MCF 10A (cell line): ENCODE measurements around the gene KLF9. TPM values are rescaled to one million over a fixed set of nuclear protein-coding genes. Genes with fewer than 3 reads are reported as not detected.

ENCODE experiments used
- BruUV-seq: library from RNA; stranded (reverse); fragments of 400-500 nt; replicated peaks from 2 replicates; lab custom pipeline; 2021; lab: Mats Ljungman, UMichigan
- CTCF ChIA-PET: fragments of 300-600 bp; sonication (Branson Sonifier 250); formaldehyde crosslinking; extraction: SDS; loops from one replicate; lab custom pipeline; 2021; ENCODE audit warnings: antibody characterized with exemption, inconsistent platforms; lab: Yijun Ruan, JAX
- POLR2A ChIA-PET: fragments of 300-600, 350-650 bp; sonication (Branson Sonifier 250); formaldehyde crosslinking; extraction: SDS; loops from one replicate; lab custom pipeline; 2020; ENCODE audit warnings: antibody characterized with exemption, inconsistent platforms; lab: Yijun Ruan, JAX
- DNase-seq: peaks from one replicate; pipeline ENCODE4 v3.0.0-alpha.2; 2018; ENCODE audit not compliant: unreplicated experiment
- H3K27ac Mint-ChIP-seq: one replicate; pipeline ENCODE4 v1.8.0; 2022; ENCODE audit warnings: mild to moderate bottlenecking, low read depth, mixed read lengths; ENCODE audit not compliant: unreplicated experiment
- H3K27me3 Mint-ChIP-seq: one replicate; pipeline ENCODE4 v1.8.0; 2022; ENCODE audit warnings: mixed read lengths; ENCODE audit not compliant: insufficient read depth, unreplicated experiment
- H3K36me3 Mint-ChIP-seq: one replicate; pipeline ENCODE4 v1.8.0; 2022; ENCODE audit warnings: mild to moderate bottlenecking, moderate library complexity, mixed read lengths; ENCODE audit not compliant: insufficient read depth, unreplicated experiment
- H3K4me1 Mint-ChIP-seq: one replicate; pipeline ENCODE4 v1.8.0; 2022; ENCODE audit warnings: mixed read lengths; ENCODE audit not compliant: insufficient read depth, unreplicated experiment
- H3K4me3 Mint-ChIP-seq: one replicate; pipeline ENCODE4 v1.8.0; 2022; ENCODE audit warnings: mild to moderate bottlenecking, moderate library complexity, mixed read lengths; ENCODE audit not compliant: unreplicated experiment
- H3K9me3 Mint-ChIP-seq: one replicate; pipeline ENCODE4 v1.8.0; 2022; ENCODE audit warnings: mixed read lengths; ENCODE audit not compliant: unreplicated experiment
- CTCF ChIP-seq: fragments of 200-600 bp; IDR thresholded peaks from one replicate; pipeline ENCODE4 v1.8.0; 2022; ENCODE audit warnings: antibody characterized with exemption, mild to moderate bottlenecking; ENCODE audit not compliant: unreplicated experiment
- intact Hi-C: fragments of 100-400 bp; cut with micrococcal nuclease; formaldehyde crosslinking; loops from 2 replicates; pipeline ENCODE4 v1.14.1; 2022
- total RNA-seq: library from RNA; stranded (reverse); gene quantifications from 2 replicates; pipeline ENCODE4 v1.2.3, GENCODE V29; 2022

KLF9 gene
- total RNA-seq, 1 experiment from 2014 or later, result 5.9 TPM

DNA sequence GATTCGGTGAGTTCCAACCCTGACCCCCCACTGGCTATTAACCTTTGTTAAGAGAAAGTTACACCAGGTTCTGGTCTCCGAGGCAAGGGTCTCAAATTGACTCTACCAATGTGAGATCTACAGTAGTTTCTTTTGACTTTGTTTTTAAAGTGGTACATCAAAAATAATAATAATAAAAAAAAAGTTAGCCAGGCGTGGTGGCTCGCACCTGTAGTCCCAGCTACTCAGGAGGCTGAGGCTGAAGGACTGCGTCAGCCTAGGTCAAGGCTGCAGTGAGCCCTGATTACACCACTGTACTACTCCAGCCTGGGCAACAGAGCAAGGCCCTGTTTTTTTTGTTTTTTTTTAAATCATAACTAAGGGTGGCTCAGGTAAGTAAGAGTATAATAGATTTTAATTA, 1.0 kb upstream of the KLF9 start:
- ChIA-PET POLR2A (interaction anchor here (0.6 to 8.9 kb wide), 10 partner anchors 19 to 185 kb away, joined by 3 to 186 read pairs (median 6); partner anchors contain the start of gene SMC5), CTCF (interaction anchor here (0.6 to 1.8 kb wide), 8 partner anchors 36 to 221 kb away, joined by 3 to 12 read pairs (median 3); no protein-coding TSS in a partner anchor)
- no peaks in the 10 kb centered on the region for H3K27me3 Mint-ChIP-seq
- no TSS peak for BruUV-seq
- H3K36me3 Mint-ChIP-seq, result peaks cover 6% of the 10 kb centered on the region
- peaks cover 14% of the 10 kb centered on the region for H3K4me1 Mint-ChIP-seq
- no peak for DNase-seq
- H3K27ac Mint-ChIP-seq, result no peak overlapping the region
- H3K4me3 Mint-ChIP-seq, result no peak overlapping the region
- TF ChIP-seq CTCF, result no peak
- intact Hi-C loops, result loop anchor here (5.0 kb wide), 1 partner anchor 158 kb away; the partner anchor contains the start of gene SMC5
- no peaks in the 10 kb centered on the region for H3K9me3 Mint-ChIP-seq

- TF ChIP-seq CTCF, result no peak
- Mint-ChIP-seq H3K36me3 (peaks cover 6% of the 10 kb centered on the region), H3K27ac (peak overlapping the region; percentile 99), H3K4me3 (peak overlapping the region; percentile 98), H3K9me3 (no peaks in the 10 kb centered on the region), H3K27me3 (no peaks in the 10 kb centered on the region), H3K4me1 (peaks cover 19% of the 10 kb centered on the region)
- intact Hi-C loops, result loop anchor here (5.0 kb wide), 1 partner anchor 158 kb away; the partner anchor contains the start of gene SMC5
- CTCF ChIA-PET, result interaction anchor here (0.6 to 1.8 kb wide), 8 partner anchors 35 to 338 kb away, joined by 3 to 12 read pairs (median 3); no protein-coding TSS in a partner anchor
- DNase-seq, result no peak
- BruUV-seq, result no TSS peak
- POLR2A ChIA-PET, result interaction anchor here (0.6 to 8.9 kb wide), 18 partner anchors 20 to 1245 kb away, joined by 3 to 186 read pairs (median 4); partner anchors contain the start of gene SMC5
These were observed 584 bp upstream of the KLF9 start for GRCh38 chr9:70415041-70415440.

GRCh38 chr9:70413464-70413798, 1.0 kb downstream of the KLF9 start:
- Mint-ChIP-seq H3K27me3 (no peaks in the 10 kb centered on the region), H3K36me3 (peaks cover 6% of the 10 kb centered on the region), H3K9me3 (no peaks in the 10 kb centered on the region), H3K4me3 (peak overlapping the region; percentile 98), H3K27ac (peak overlapping the region; percentile 99), H3K4me1 (peaks cover 19% of the 10 kb centered on the region)
- no TSS peak for BruUV-seq
- TF ChIP-seq CTCF, result no peak
- POLR2A ChIA-PET, result interaction anchor here (1.2 to 8.9 kb wide), 11 partner anchors 20 to 189 kb away, joined by 3 to 186 read pairs (median 10); partner anchors contain the start of gene SMC5
- intact Hi-C loops, result loop anchor here (1.0 to 5.0 kb wide), 2 partner anchors 61 to 71 kb away; no protein-coding TSS in a partner anchor
- CTCF ChIA-PET, result no interaction called here
- DNase-seq, result no peak

DNA sequence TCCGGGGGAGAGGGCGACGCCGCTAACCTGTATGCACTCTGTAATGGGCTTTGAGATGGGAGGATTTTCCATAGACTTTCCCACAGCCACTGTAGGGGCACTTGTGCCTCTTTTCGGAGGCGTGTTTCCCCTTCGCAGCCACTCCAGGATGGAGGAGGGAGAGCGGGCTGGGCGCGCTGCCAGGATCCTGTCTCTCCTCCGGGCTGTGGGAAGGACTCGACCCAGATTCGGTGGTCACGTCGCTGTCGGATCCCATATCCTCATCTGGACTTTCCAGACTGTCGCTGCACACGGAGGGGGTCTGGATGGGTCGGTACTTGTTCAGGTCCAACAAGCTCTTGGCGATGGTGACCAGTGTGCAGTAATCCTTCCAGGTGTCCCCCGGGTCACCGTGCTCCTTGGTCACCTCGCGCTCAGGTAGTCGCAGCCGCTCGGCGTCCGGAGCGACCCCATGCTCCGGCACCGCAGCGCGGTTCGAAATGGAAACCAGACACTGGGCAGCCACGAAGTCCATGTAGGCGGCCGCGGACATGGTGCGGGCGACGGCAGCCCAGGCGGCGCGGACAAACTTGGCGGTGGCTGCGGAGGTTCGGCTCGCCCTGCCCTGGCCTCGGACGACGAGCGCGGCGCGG, 1.5 kb downstream of the KLF9 start:
- Mint-ChIP-seq H3K9me3 (no peaks in the 10 kb centered on the region), H3K36me3 (peaks cover 6% of the 10 kb centered on the region), H3K27ac (peak overlapping the region; percentile 99), H3K27me3 (no peaks in the 10 kb centered on the region), H3K4me3 (peak overlapping the region; percentile 98), H3K4me1 (peaks cover 19% of the 10 kb centered on the region)
- TF ChIP-seq CTCF, result no peak
- BruUV-seq, result no TSS peak
- intact Hi-C loops, result loop anchor here (1.0 to 5.0 kb wide), 4 partner anchors 7 to 189 kb away; no protein-coding TSS in a partner anchor
- ChIA-PET POLR2A (interaction anchor here (0.5 to 4.3 kb wide), 14 partner anchors 8 to 189 kb away, joined by 3 to 76 read pairs (median 5); partner anchors contain the start of gene SMC5), CTCF (interaction anchor here (1.1 to 1.5 kb wide), 4 partner anchors 8 to 189 kb away, joined by 3 to 7 read pairs (median 4); no protein-coding TSS in a partner anchor)
- peak; percentile 72 for DNase-seq
